Keratinocyte (primary cell): ENCODE results near the gene CTF1.
"Not testable (repeated sequence)": the region's sequence is repeated elsewhere in the genome, so short reads cannot be mapped to it uniquely, and the experiment has no call there.

Source experiments
- EZH2 ChIP-seq: IDR thresholded peaks from one replicate; pipeline ENCODE4 v1.6.1; 2012; ENCODE audit warnings: inconsistent platforms, mild to moderate bottlenecking, low read length, moderate library complexity
- TF ChIP-seq, protein P1 (sequence below), 3 experiments: IDR thresholded peaks in 1 of 3; conservative IDR thresholded peaks in 1 of 3; optimal IDR thresholded peaks in 1 of 3; 2 replicates in 2 of 3; 3 replicates in 1 of 3; pipeline versions ENCODE3 to v1.5.1; 2011; ENCODE audit warnings: low read length in 3 of 3, mild to moderate bottlenecking in 3 of 3, moderate library complexity in 2 of 3, control low read depth in 1 of 3, inconsistent platforms in 1 of 3; ENCODE audit not compliant: insufficient read depth in 2 of 3; ENCODE audit errors: extremely low read depth in 1 of 3

DNA sequence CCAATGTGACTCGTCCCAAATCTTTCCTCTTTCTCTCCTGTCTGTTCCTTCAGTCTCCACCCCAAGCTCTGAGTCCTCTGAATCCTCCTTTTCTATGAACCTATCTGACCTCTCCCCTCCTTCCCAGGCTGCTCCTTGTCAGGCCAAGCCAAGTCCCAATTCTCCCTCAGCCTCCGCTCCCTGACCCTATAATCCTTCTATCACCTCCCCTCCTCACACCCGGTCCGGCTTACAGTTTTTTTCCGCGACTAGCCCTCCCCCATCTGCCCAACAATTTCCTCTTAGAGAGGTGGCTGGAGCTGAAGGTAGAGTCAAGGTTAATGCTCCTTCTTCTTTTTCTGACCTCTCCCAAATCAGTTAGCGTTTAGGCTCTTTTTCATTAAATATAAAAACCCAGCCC is 35.7 kb upstream of the CTF1 start:
- TF ChIP-seq, protein P1, sequence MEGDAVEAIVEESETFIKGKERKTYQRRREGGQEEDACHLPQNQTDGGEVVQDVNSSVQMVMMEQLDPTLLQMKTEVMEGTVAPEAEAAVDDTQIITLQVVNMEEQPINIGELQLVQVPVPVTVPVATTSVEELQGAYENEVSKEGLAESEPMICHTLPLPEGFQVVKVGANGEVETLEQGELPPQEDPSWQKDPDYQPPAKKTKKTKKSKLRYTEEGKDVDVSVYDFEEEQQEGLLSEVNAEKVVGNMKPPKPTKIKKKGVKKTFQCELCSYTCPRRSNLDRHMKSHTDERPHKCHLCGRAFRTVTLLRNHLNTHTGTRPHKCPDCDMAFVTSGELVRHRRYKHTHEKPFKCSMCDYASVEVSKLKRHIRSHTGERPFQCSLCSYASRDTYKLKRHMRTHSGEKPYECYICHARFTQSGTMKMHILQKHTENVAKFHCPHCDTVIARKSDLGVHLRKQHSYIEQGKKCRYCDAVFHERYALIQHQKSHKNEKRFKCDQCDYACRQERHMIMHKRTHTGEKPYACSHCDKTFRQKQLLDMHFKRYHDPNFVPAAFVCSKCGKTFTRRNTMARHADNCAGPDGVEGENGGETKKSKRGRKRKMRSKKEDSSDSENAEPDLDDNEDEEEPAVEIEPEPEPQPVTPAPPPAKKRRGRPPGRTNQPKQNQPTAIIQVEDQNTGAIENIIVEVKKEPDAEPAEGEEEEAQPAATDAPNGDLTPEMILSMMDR (optimal IDR thresholded peaks at IDR 0.05 in 1 of 3, IDR thresholded peaks at IDR 0.05 in 1 of 3, conservative IDR thresholded peaks at IDR 0.05 in 1 of 3; ENCODE audit: extremely low read depth in 1 of 3, insufficient read depth in 2 of 3, low read length in 3 of 3) = not testable (repeated sequence)
- TF ChIP-seq EZH2 = not testable (repeated sequence)
